Fibroblast of lung (primary cell): ENCODE data around the gene ZC3H12A. TPM values are rescaled to one million over a fixed set of nuclear protein-coding genes. Genes with fewer than 3 reads are reported as not detected.

Experiments
- DNase-seq, 2 donors: peaks; one replicate each; pipeline versions ENCODE4 v3.0.0 to v3.0.0-alpha.2; 2010; ENCODE audit warnings: low read depth in 2 of 2
- H2AFZ ChIP-seq: 2 replicates; pipeline ENCODE4 v1.5.1; 2012; ENCODE audit warnings: low read length, control low read depth, inconsistent platforms
- H3K27ac ChIP-seq: 2 replicates; pipeline ENCODE4 v1.5.1; 2011; ENCODE audit warnings: low read length, control low read depth; ENCODE audit not compliant: insufficient read depth
- H3K27me3 ChIP-seq: 2 replicates; pipeline ENCODE4 v1.5.1; 2011; ENCODE audit warnings: mild to moderate bottlenecking, low read length; ENCODE audit not compliant: control insufficient read depth, insufficient read depth
- H3K36me3 ChIP-seq: 2 replicates; pipeline ENCODE4 v1.5.1; 2011; ENCODE audit warnings: low read length; ENCODE audit not compliant: control insufficient read depth, insufficient read depth
- H3K4me1 ChIP-seq: 2 replicates; pipeline ENCODE4 v1.5.1; 2011; ENCODE audit warnings: low read length; ENCODE audit not compliant: control insufficient read depth, insufficient read depth; ENCODE audit errors: extremely low read depth
- H3K4me2 ChIP-seq: 2 replicates; pipeline ENCODE4 v1.5.1; 2011; ENCODE audit warnings: low read length, control low read depth; ENCODE audit not compliant: insufficient read depth; ENCODE audit errors: extremely low read depth
- H3K4me3 ChIP-seq, 4 experiments: fragments of 200-600 bp in 1 of 4; sonication (generic) in 1 of 4; replicated peaks in 1 of 4; 2 replicates each; pipeline ENCODE4 v1.5.1; 2011 to 2016; ENCODE audit warnings: low read length in 4 of 4, low read depth in 3 of 4, mild to moderate bottlenecking in 3 of 4, control low read depth in 2 of 4, inconsistent platforms in 1 of 4, mixed read lengths in 1 of 4; ENCODE audit not compliant: insufficient read depth in 1 of 4; ENCODE audit errors: control extremely low read depth in 1 of 4
- H3K79me2 ChIP-seq: 2 replicates; pipeline ENCODE4 v1.5.1; 2012; ENCODE audit warnings: mild to moderate bottlenecking, low read length, inconsistent platforms; ENCODE audit not compliant: control insufficient read depth, insufficient read depth
- H3K9ac ChIP-seq: 2 replicates; pipeline ENCODE4 v1.5.1; 2011; ENCODE audit warnings: mild to moderate bottlenecking, low read length, control low read depth; ENCODE audit not compliant: insufficient read depth
- H3K9me3 ChIP-seq: 2 replicates; pipeline ENCODE4 v1.5.1; 2012; ENCODE audit warnings: low read depth, low read length; ENCODE audit not compliant: control insufficient read depth, insufficient read depth
- H4K20me1 ChIP-seq: 2 replicates; pipeline ENCODE4 v1.5.1; 2011; ENCODE audit warnings: low read length; ENCODE audit not compliant: control insufficient read depth, insufficient read depth; ENCODE audit errors: extremely low read depth
- CTCF ChIP-seq, 2 donors: IDR thresholded peaks in 1 of 2; conservative IDR thresholded peaks in 1 of 2; 1 replicate in 1 of 2; 2 replicates in 1 of 2; pipeline ENCODE4 v1.5.1; 2011 to 2012; ENCODE audit warnings: low read length in 2 of 2, control low read depth in 1 of 2, inconsistent platforms in 1 of 2, low read depth in 1 of 2, mild to moderate bottlenecking in 1 of 2
- EZH2 ChIP-seq: IDR thresholded peaks from 2 replicates; pipeline ENCODE4 v1.5.1; 2012; ENCODE audit warnings: low read length, control low read depth, mild to moderate bottlenecking; ENCODE audit errors: missing control alignments
- polyA plus RNA-seq, 2 donors: library from polyadenylated mRNA; depleted of rRNA in 1 of 2; stranded (reverse) in 1 of 2; unstranded in 1 of 2; fragments of >200 nt; gene quantifications; 2 replicates each; pipeline ENCODE4 v1.2.1, GENCODE V29; 2011 to 2012; ENCODE audit warnings: missing spikeins in 1 of 2
- total RNA-seq: library from RNA; depleted of rRNA; stranded (reverse); fragments of >200 nt; gene quantifications from 2 replicates; pipeline ENCODE4 v1.2.1, GENCODE V29; 2014

The ZC3H12A gene
- total and polyA plus RNA-seq, 2 donors (not counting 1 experiment from before 2014, with no cell fraction given) = 4.9 to 7.8 TPM

DNA sequence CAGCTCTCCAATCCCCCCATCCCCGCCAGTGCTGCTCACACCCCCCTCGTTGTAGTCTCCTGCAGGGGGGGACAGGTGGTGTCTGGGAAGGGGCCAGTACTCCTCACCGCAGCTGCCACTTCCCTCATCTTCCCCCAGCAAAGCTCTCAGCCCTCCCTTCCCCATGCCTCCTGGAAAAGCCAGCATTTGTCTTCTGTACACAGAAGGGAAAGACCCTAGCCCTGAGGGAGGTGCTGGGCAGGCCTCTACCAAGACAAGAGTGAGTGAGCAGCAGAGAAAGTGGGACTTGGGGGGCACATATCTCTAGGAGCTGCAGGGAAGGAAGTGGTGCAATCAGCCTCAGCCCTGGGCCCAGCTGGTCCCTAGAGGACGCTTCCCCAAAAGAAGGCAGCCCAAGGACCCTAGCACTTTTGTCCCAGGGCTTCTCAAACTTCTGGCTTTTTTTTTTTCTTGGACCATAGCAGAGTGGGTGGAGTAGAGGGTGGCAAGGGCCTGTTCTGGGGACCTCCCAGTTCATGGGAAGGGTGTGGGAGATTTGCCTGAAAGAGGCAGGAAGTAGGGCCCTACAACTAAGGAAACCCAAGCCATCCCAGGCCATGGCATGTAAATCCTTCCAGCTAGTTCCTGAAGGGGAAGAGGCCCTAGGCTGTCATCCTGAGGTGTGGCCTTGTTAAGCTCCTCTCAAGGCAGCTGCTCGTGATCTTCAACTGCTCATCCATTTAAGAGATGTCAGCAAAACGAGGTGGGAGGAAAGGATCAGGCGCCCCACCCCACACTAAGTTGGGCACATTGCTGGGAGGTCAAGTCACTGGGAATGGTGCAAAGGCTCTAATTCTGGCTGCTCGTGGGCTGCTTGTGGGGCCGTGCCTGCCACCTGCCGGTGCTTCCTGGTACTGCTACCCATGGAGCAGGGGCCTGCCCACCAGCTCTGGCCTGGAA, 12.6 kb downstream of the ZC3H12A start:
- DNase-seq = peak; percentile 59 to 92
- Histone ChIP-seq H3K4me1 (peaks cover 16% of the 10 kb centered on the region), H3K79me2 (no peaks in the 10 kb centered on the region), H3K27ac (peak overlapping the region; percentile 55), H3K4me2 (no peak overlapping the region), H3K36me3 (peaks cover 11% of the 10 kb centered on the region), H3K9ac (no peak overlapping the region), H4K20me1 (no peaks in the 10 kb centered on the region), H3K27me3 (no peaks in the 10 kb centered on the region), H3K9me3 (no peaks in the 10 kb centered on the region), H2AFZ (no peak overlapping the region), H3K4me3 (no peak overlapping the region)
- TF ChIP-seq EZH2 (no peak), CTCF (conservative IDR thresholded peaks at IDR 0.05 in 1 of 2, IDR thresholded peaks at IDR 0.05 in 1 of 2; ENCODE audit: low read depth in 1 of 2, low read length in 2 of 2) (peak; percentile 97 to 99)

- no peak overlapping the region for H3K4me2 ChIP-seq
- no peak overlapping the region for H3K4me3 ChIP-seq
- no peaks in the 10 kb centered on the region for H3K9me3 ChIP-seq
- no peak overlapping the region for H3K27ac ChIP-seq
- peaks cover 6% of the 10 kb centered on the region for H3K36me3 ChIP-seq
- no peak overlapping the region for H3K9ac ChIP-seq
- H2AFZ ChIP-seq = no peak overlapping the region
- no peak for DNase-seq
- H4K20me1 ChIP-seq = no peaks in the 10 kb centered on the region
- peaks cover 16% of the 10 kb centered on the region for H3K4me1 ChIP-seq
- no peaks in the 10 kb centered on the region for H3K79me2 ChIP-seq
- no peaks in the 10 kb centered on the region for H3K27me3 ChIP-seq
- TF ChIP-seq EZH2 (no peak), CTCF (conservative IDR thresholded peaks at IDR 0.05 in 1 of 2, IDR thresholded peaks at IDR 0.05 in 1 of 2; ENCODE audit: low read depth in 1 of 2, low read length in 2 of 2) (no peak)
Measured at GRCh38 chr1:37487619-37487984, 13.2 kb downstream of the ZC3H12A start.

- H3K27me3 ChIP-seq = no peaks in the 10 kb centered on the region
- H3K4me1 ChIP-seq = no peaks in the 10 kb centered on the region
- DNase-seq = no peak
- no peak overlapping the region for H3K4me3 ChIP-seq
- TF ChIP-seq CTCF (conservative IDR thresholded peaks at IDR 0.05 in 1 of 2, IDR thresholded peaks at IDR 0.05 in 1 of 2; ENCODE audit: low read depth in 1 of 2, low read length in 2 of 2) (no peak), EZH2 (no peak)
- no peaks in the 10 kb centered on the region for H4K20me1 ChIP-seq
- H3K9me3 ChIP-seq = no peaks in the 10 kb centered on the region
- H3K27ac ChIP-seq = no peak overlapping the region
- no peak overlapping the region for H3K9ac ChIP-seq
- peaks cover 2% of the 10 kb centered on the region for H3K36me3 ChIP-seq
- no peak overlapping the region for H2AFZ ChIP-seq
- H3K79me2 ChIP-seq = no peaks in the 10 kb centered on the region
- H3K4me2 ChIP-seq = no peak overlapping the region
Measured at GRCh38 chr1:37493336-37494098, 19.1 kb downstream of the ZC3H12A start.
